ENCODE measurements around the gene OLFML2A. TPM values are rescaled to one million over a fixed set of nuclear protein-coding genes. Genes with fewer than 3 reads are reported as not detected.
A peak's percentile ranks its signal among the peaks of the same experiment; 100 is the strongest.

The OLFML2A gene
- total and polyA plus RNA-seq, 2 of the 4 experiments (the other 2 are of a cell fraction), result 2.0 to 5.9 TPM

GRCh38 chr9:124809741-124810500, 33.0 kb downstream of the OLFML2A start:
- peaks cover 23% of the 10 kb centered on the region for H3K4me1 ChIP-seq (ENCODE audit: control insufficient read depth, insufficient read depth, low read length)
- H3K14ac ChIP-seq (replicated peaks; ENCODE audit: low read depth, low read length), result peak overlapping the region; percentile 98
- peak overlapping the region; percentile 84 to 96; a peak in 3 of 4 replicates for H4K8ac ChIP-seq (ENCODE audit: low read depth in 2 of 2, low read length in 2 of 2)
- no peaks in the 10 kb centered on the region for H4K20me1 ChIP-seq (ENCODE audit: insufficient read depth, low read length)
- peaks cover 20% of the 10 kb centered on the region for H3K9me1 ChIP-seq (ENCODE audit: insufficient read depth, low read length)
- peak overlapping the region; percentile 92 for H2AK9ac ChIP-seq (replicated peaks; ENCODE audit: low read depth, low read length, poor library complexity)
- intact Hi-C loops (cut with micrococcal nuclease) (no loop called here), dilution Hi-C loops (cut with HindIII; ENCODE audit: low sequenced_read_pairs, unreplicated experiment) (no loop called here), in situ Hi-C loops (cut with MboI; ENCODE audit: low sequenced_read_pairs) (no loop called here)
- no peaks in the 10 kb centered on the region for H3K27me3 ChIP-seq (ENCODE audit: control insufficient read depth, insufficient read depth, low read length)
- no peak overlapping the region; the same call in 1 of the 2 replicates for H3K27ac ChIP-seq (ENCODE audit: insufficient read depth, low read length)
- no peak overlapping the region for H3K9ac ChIP-seq (ENCODE audit: low read depth, low read length)
- H2BK120ac ChIP-seq (ENCODE audit: low read depth, low read length), result peak overlapping the region; percentile 99
- 97% methylated on average over 20 of the region's 60 CpGs; no CpG with 5 or more reads in 1 of the 2 experiments for WGBS, 2 experiments (ENCODE audit: extremely low coverage in 2 of 2, insufficient read length in 1 of 2)
- H2BK20ac ChIP-seq (ENCODE audit: low read depth, low read length), result peak overlapping the region; percentile 99
- peak overlapping the region; percentile 100 for H2AK5ac ChIP-seq (ENCODE audit: low read depth, low read length)
- peak overlapping the region; percentile 100 for H3K4ac ChIP-seq (ENCODE audit: low read depth, low read length)
- H3K9me3 ChIP-seq (ENCODE audit: control insufficient read depth, insufficient read depth, low read length), result no peaks in the 10 kb centered on the region
- ATAC-seq (ENCODE audit: low read depth) (no peak), DNase-seq (no peak)
- ChIA-PET CTCF (interaction anchor here (0.8 kb wide), 1 partner anchor 43 kb away, joined by 3 read pairs; the partner anchor contains the start of gene WDR38), POLR2A (ENCODE audit: unreplicated experiment) (no interaction called here)
- H4K91ac ChIP-seq (ENCODE audit: insufficient read depth, low read depth, low read length), result peak overlapping the region; percentile 98
- H3K79me1 ChIP-seq (ENCODE audit: low read depth in 1 of 2, low read length in 2 of 2), result peaks cover 0 to 10% of the 10 kb centered on the region in 2 experiments; a peak in 2 of 4 replicates
- no peak overlapping the region for H3K4me2 ChIP-seq (ENCODE audit: low read depth, low read length)
- peak overlapping the region; percentile 93 for H2AFZ ChIP-seq (replicated peaks; ENCODE audit: low read length, poor library complexity)
- H4K5ac ChIP-seq (ENCODE audit: low read depth, low read length), result no peak overlapping the region; the same call in 1 of the 2 replicates
- no peak overlapping the region for H3K4me3 ChIP-seq (ENCODE audit: insufficient read depth, low read depth, low read length)
- H3K56ac ChIP-seq (ENCODE audit: extremely low read depth, insufficient read depth, low read length), result no peak overlapping the region
- H2BK5ac ChIP-seq (ENCODE audit: low read depth, low read length, poor library complexity, severe bottlenecking), result peak overlapping the region; percentile 56
- peak overlapping the region; percentile 98; the same call in 2 of the 3 replicates for H2BK15ac ChIP-seq (ENCODE audit: low read depth, low read length)
- no TSS peak for BruUV-seq (replicated peaks)
- no peak overlapping the region for H3K23ac ChIP-seq (ENCODE audit: low read depth, low read length)
- H3K36me3 ChIP-seq (ENCODE audit: control insufficient read depth, insufficient read depth, low read length), result peaks cover 12% of the 10 kb centered on the region; the same call in 1 of the 2 replicates
- H3K18ac ChIP-seq (ENCODE audit: low read depth, low read length), result peak overlapping the region; percentile 68; the same call in 1 of the 2 replicates
- no peak for TF ChIP-seq ELK1 (IDR thresholded peaks at IDR 0.05; ENCODE audit: borderline replicate concordance, low read depth, low read length)
- no peak for TF ChIP-seq NFE2L2 (IDR thresholded peaks at IDR 0.05; ENCODE audit: low read depth, low read length)
- no peak for TF ChIP-seq MXI1 (IDR thresholded peaks at IDR 0.05; ENCODE audit: borderline replicate concordance, low read depth, low read length)
- TF ChIP-seq BHLHE40 (IDR thresholded peaks at IDR 0.05; ENCODE audit: low read depth, low read length), result no peak
- TF ChIP-seq MAZ (IDR thresholded peaks at IDR 0.05; ENCODE audit: borderline replicate concordance, low read depth, low read length), result no peak
- TF ChIP-seq CHD1 (IDR thresholded peaks at IDR 0.05; ENCODE audit: low read depth, low read length), result no peak
- TF ChIP-seq CEBPB (IDR thresholded peaks at IDR 0.05; ENCODE audit: low read depth, low read length), result no peak
- no peak for TF ChIP-seq USF2 (IDR thresholded peaks at IDR 0.05; ENCODE audit: low read depth, low read length)
- TF ChIP-seq RCOR1 (IDR thresholded peaks at IDR 0.05; ENCODE audit: insufficient replicate concordance, low read length), result no peak
- no peak for TF ChIP-seq RFX5 (IDR thresholded peaks at IDR 0.05; ENCODE audit: low read depth, low read length)
- no peak for TF ChIP-seq CTCF (conservative IDR thresholded peaks at IDR 0.05; ENCODE audit: low read depth, low read length)
- no peak for TF ChIP-seq RAD21 (IDR thresholded peaks at IDR 0.05; ENCODE audit: low read length)
- TF ChIP-seq MAFK (IDR thresholded peaks at IDR 0.05; ENCODE audit: low read depth, low read length), result no peak
- TF ChIP-seq POLR2A (IDR thresholded peaks at IDR 0.05; ENCODE audit: low read depth, low read length), result no peak
- TF ChIP-seq FOS (IDR thresholded peaks at IDR 0.05; ENCODE audit: low read depth, low read length), result no peak
